GM21515 (cell line): ENCODE data around the gene THSD7B.

Experiments used
- ATAC-seq: cut with Tn5 transposase; IDR thresholded peaks from one replicate; pipeline ENCODE4 v1.9.1; 2021; ENCODE audit not compliant: unreplicated experiment

The THSD7B gene

GRCh38 chr2:137339051-137339450 lies 573.7 kb downstream of the THSD7B start:
- ATAC-seq, result no peak

GRCh38 chr2:137345994-137346393 lies 580.6 kb downstream of the THSD7B start:
- ATAC-seq, result no peak

GRCh38 chr2:137348301-137348700 lies 583.0 kb downstream of the THSD7B start:
- ATAC-seq, result no peak

- no peak for ATAC-seq
These were observed 592.3 kb downstream of the THSD7B start for GRCh38 chr2:137357634-137358033.

GRCh38 chr2:137367361-137367760 lies 602.0 kb downstream of the THSD7B start:
- no peak for ATAC-seq

GRCh38 chr2:137369106-137369505 lies 603.8 kb downstream of the THSD7B start:
- no peak for ATAC-seq

- ATAC-seq, result no peak
These were observed 613.8 kb downstream of the THSD7B start for GRCh38 chr2:137379186-137379585.

GRCh38 chr2:137380610-137381009 lies 615.3 kb downstream of the THSD7B start:
- ATAC-seq, result no peak

GRCh38 chr2:137381731-137382130 lies 616.4 kb downstream of the THSD7B start:
- ATAC-seq, result no peak

GRCh38 chr2:137383391-137383790 lies 618.0 kb downstream of the THSD7B start:
- no peak for ATAC-seq

- no peak for ATAC-seq
These were observed 621.7 kb downstream of the THSD7B start for GRCh38 chr2:137387044-137387443.

- no peak for ATAC-seq
These were observed 640.2 kb downstream of the THSD7B start for GRCh38 chr2:137405496-137405895.

- ATAC-seq, result no peak
These were observed 646.2 kb downstream of the THSD7B start for GRCh38 chr2:137411585-137411984.

- ATAC-seq, result no peak
These were observed 655.4 kb downstream of the THSD7B start for GRCh38 chr2:137420744-137421143.

GRCh38 chr2:137435162-137435561 lies 669.8 kb downstream of the THSD7B start:
- no peak for ATAC-seq

- ATAC-seq, result no peak
These were observed 672.0 kb downstream of the THSD7B start for GRCh38 chr2:137437386-137437785.

GRCh38 chr2:137444970-137445369 lies 679.6 kb downstream of the THSD7B start:
- no peak for ATAC-seq

- ATAC-seq, result no peak
These were observed 684.1 kb downstream of the THSD7B start for GRCh38 chr2:137449454-137449853.

- no peak for ATAC-seq
These were observed 689.5 kb downstream of the THSD7B start for GRCh38 chr2:137454886-137455285.

- ATAC-seq, result peak; percentile 85
These were observed 702.0 kb downstream of the THSD7B start for GRCh38 chr2:137467246-137467862.

GRCh38 chr2:137493261-137493660 lies 727.9 kb downstream of the THSD7B start:
- ATAC-seq, result no peak

- no peak for ATAC-seq
These were observed 735.3 kb downstream of the THSD7B start for GRCh38 chr2:137500599-137500998.

GRCh38 chr2:137507237-137507636 lies 741.9 kb downstream of the THSD7B start:
- ATAC-seq, result no peak
